Panc1 (cell line): ENCODE measurements around the gene GTF2A1L. TPM values are rescaled to one million over a fixed set of nuclear protein-coding genes. Genes with fewer than 3 reads are reported as not detected.

ENCODE experiments used
- ATAC-seq: fragments of 200-7000 bp; cut with Tn5 transposase; 2 replicates; pipeline ENCODE4 v1.9.1; 2020; ENCODE audit warnings: mild to moderate bottlenecking, moderate library complexity
- BruUV-seq: library from RNA; stranded (reverse); fragments of 400-500 nt; replicated peaks from 2 replicates; lab custom pipeline; 2021; lab: Mats Ljungman, UMichigan
- CTCF ChIA-PET: fragments of 300-600 bp; sonication (Branson Sonifier 250); formaldehyde crosslinking; loops from one replicate; lab custom pipeline; 2022; ENCODE audit warnings: antibody characterized with exemption; lab: Charles Lee
- POLR2A ChIA-PET: fragments of 300-600 bp; sonication (Branson Sonifier 250); formaldehyde crosslinking; loops from one replicate; lab custom pipeline; 2022; ENCODE audit warnings: antibody characterized with exemption; lab: Charles Lee
- DNase-seq: peaks from one replicate; pipeline ENCODE4 v3.0.0-alpha.2; 2010; ENCODE audit warnings: low read depth, low spot score
- H3K27ac ChIP-seq: 2 replicates; pipeline ENCODE4 v1.5.1; 2011; ENCODE audit warnings: mild to moderate bottlenecking, low read length, inconsistent platforms
- H3K27me3 ChIP-seq: fragments of 200-500 bp; sonication (Bioruptor generic); 2 replicates; pipeline ENCODE4 v1.6.0; 2014; ENCODE audit warnings: low read length, inconsistent platforms; ENCODE audit not compliant: control insufficient read depth, insufficient read depth
- H3K36me3 ChIP-seq: fragments of 200-500 bp; sonication (Bioruptor generic); 2 replicates; pipeline ENCODE4 v1.5.1; 2014; ENCODE audit warnings: inconsistent platforms, mild to moderate bottlenecking, low read length, moderate library complexity; ENCODE audit not compliant: control insufficient read depth, insufficient read depth
- H3K4me1 ChIP-seq: 2 replicates; pipeline ENCODE4 v1.5.1; 2011; ENCODE audit warnings: inconsistent platforms, mild to moderate bottlenecking, low read length, moderate library complexity; ENCODE audit not compliant: control insufficient read depth, insufficient read depth
- H3K4me3 ChIP-seq, 2 experiments: 2 replicates each; pipeline ENCODE4 v1.5.1; 2011 to 2012; ENCODE audit warnings: low read depth in 2 of 2, low read length in 2 of 2, mild to moderate bottlenecking in 2 of 2, inconsistent platforms in 1 of 2, moderate library complexity in 1 of 2
- H3K9me3 ChIP-seq: fragments of 200-500 bp; sonication (Bioruptor generic); 2 replicates; pipeline ENCODE4 v1.5.1; 2014; ENCODE audit warnings: low read depth, mild to moderate bottlenecking, inconsistent platforms, low read length, moderate library complexity; ENCODE audit not compliant: control insufficient read depth, insufficient read depth
- POLR2AphosphoS5 ChIP-seq: IDR thresholded peaks from 2 replicates; pipeline ENCODE4 v1.6.1; 2012; ENCODE audit warnings: mild to moderate bottlenecking, low read depth, low read length, moderate library complexity
- SIN3A ChIP-seq: IDR thresholded peaks from 2 replicates; pipeline ENCODE4 v1.6.1; 2012; ENCODE audit warnings: low read depth, mild to moderate bottlenecking, low read length, moderate library complexity, borderline replicate concordance; ENCODE audit not compliant: insufficient read depth
- TCF7L2 ChIP-seq: IDR thresholded peaks from 2 replicates; pipeline ENCODE4 v1.6.1; 2011; ENCODE audit warnings: mild to moderate bottlenecking, low read depth, low read length, inconsistent platforms
- in situ Hi-C: cut with HindIII; loops from 2 replicates; pipeline ENCODE4 v1.10.0; 2016; ENCODE audit warnings: low sequenced_read_pairs, low pct_unique_long_range_greater_than_20kb
- intact Hi-C: fragments of 100-400 bp; cut with micrococcal nuclease; formaldehyde crosslinking; loops from one replicate; pipeline ENCODE4 v1.10.0; 2022; ENCODE audit not compliant: unreplicated experiment
- total RNA-seq: library from RNA; stranded (reverse); gene quantifications from one replicate; pipeline ENCODE4 v1.2.1, GENCODE V29; 2021; ENCODE audit not compliant: unreplicated experiment
- TF ChIP-seq, protein P1 (sequence below): fragments of 450-650 bp; IDR thresholded peaks from 2 replicates; pipeline ENCODE4 v1.5.1; 2017; ENCODE audit warnings: mild to moderate bottlenecking
- TF ChIP-seq, protein P2 (sequence below), 2 experiments: IDR thresholded peaks; 2 replicates each; pipeline ENCODE4 v1.6.1; 2011 to 2012; ENCODE audit warnings: low read depth in 2 of 2, control low read depth in 1 of 2, low read length in 1 of 2, mild to moderate bottlenecking in 1 of 2, moderate library complexity in 1 of 2; ENCODE audit not compliant: insufficient read depth in 1 of 2

Gene GTF2A1L
- total RNA-seq, 1 experiment from 2014 or later: not detected

DNA sequence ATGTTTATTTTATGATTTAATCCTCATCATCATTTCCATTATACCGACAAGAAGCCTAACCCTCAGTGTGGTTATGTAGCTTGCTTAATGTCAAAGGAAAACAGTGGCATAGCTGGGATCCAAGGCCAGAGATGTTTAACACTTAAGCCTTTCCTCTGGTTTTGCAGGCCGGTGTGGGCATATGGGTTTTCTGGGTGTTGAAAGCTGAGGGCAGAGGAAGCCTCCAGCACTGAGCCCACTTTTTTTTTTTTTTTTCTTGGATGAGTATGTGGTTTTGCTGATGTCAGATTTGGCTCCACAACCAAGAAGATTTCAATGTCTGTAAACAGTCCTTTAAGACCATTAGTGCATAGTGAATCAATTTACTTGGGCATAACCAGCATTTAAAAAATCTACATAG lies 96.6 kb downstream of the GTF2A1L start:
- intact Hi-C loops (no loop called here), in situ Hi-C loops (no loop called here)
- no peaks in the 10 kb centered on the region for H3K9me3 ChIP-seq
- BruUV-seq: no TSS peak
- POLR2A ChIA-PET: no interaction called here
- H3K27ac ChIP-seq: no peak overlapping the region
- H3K4me3 ChIP-seq: no peak overlapping the region
- TF ChIP-seq SIN3A: no peak
- no peak for TF ChIP-seq POLR2AphosphoS5
- TF ChIP-seq, protein P1, sequence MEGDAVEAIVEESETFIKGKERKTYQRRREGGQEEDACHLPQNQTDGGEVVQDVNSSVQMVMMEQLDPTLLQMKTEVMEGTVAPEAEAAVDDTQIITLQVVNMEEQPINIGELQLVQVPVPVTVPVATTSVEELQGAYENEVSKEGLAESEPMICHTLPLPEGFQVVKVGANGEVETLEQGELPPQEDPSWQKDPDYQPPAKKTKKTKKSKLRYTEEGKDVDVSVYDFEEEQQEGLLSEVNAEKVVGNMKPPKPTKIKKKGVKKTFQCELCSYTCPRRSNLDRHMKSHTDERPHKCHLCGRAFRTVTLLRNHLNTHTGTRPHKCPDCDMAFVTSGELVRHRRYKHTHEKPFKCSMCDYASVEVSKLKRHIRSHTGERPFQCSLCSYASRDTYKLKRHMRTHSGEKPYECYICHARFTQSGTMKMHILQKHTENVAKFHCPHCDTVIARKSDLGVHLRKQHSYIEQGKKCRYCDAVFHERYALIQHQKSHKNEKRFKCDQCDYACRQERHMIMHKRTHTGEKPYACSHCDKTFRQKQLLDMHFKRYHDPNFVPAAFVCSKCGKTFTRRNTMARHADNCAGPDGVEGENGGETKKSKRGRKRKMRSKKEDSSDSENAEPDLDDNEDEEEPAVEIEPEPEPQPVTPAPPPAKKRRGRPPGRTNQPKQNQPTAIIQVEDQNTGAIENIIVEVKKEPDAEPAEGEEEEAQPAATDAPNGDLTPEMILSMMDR: no peak
- TF ChIP-seq, protein P2, sequence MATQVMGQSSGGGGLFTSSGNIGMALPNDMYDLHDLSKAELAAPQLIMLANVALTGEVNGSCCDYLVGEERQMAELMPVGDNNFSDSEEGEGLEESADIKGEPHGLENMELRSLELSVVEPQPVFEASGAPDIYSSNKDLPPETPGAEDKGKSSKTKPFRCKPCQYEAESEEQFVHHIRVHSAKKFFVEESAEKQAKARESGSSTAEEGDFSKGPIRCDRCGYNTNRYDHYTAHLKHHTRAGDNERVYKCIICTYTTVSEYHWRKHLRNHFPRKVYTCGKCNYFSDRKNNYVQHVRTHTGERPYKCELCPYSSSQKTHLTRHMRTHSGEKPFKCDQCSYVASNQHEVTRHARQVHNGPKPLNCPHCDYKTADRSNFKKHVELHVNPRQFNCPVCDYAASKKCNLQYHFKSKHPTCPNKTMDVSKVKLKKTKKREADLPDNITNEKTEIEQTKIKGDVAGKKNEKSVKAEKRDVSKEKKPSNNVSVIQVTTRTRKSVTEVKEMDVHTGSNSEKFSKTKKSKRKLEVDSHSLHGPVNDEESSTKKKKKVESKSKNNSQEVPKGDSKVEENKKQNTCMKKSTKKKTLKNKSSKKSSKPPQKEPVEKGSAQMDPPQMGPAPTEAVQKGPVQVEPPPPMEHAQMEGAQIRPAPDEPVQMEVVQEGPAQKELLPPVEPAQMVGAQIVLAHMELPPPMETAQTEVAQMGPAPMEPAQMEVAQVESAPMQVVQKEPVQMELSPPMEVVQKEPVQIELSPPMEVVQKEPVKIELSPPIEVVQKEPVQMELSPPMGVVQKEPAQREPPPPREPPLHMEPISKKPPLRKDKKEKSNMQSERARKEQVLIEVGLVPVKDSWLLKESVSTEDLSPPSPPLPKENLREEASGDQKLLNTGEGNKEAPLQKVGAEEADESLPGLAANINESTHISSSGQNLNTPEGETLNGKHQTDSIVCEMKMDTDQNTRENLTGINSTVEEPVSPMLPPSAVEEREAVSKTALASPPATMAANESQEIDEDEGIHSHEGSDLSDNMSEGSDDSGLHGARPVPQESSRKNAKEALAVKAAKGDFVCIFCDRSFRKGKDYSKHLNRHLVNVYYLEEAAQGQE (IDR thresholded peaks at IDR 0.05; ENCODE audit: insufficient read depth in 1 of 2, low read depth in 2 of 2, low read length in 1 of 2): no peak
- no peak for TF ChIP-seq TCF7L2
- CTCF ChIA-PET: no interaction called here
- H3K27me3 ChIP-seq: peaks cover 6% of the 10 kb centered on the region
- DNase-seq (no peak), ATAC-seq (no peak)
- H3K4me1 ChIP-seq: no peaks in the 10 kb centered on the region
- no peaks in the 10 kb centered on the region for H3K36me3 ChIP-seq

DNA sequence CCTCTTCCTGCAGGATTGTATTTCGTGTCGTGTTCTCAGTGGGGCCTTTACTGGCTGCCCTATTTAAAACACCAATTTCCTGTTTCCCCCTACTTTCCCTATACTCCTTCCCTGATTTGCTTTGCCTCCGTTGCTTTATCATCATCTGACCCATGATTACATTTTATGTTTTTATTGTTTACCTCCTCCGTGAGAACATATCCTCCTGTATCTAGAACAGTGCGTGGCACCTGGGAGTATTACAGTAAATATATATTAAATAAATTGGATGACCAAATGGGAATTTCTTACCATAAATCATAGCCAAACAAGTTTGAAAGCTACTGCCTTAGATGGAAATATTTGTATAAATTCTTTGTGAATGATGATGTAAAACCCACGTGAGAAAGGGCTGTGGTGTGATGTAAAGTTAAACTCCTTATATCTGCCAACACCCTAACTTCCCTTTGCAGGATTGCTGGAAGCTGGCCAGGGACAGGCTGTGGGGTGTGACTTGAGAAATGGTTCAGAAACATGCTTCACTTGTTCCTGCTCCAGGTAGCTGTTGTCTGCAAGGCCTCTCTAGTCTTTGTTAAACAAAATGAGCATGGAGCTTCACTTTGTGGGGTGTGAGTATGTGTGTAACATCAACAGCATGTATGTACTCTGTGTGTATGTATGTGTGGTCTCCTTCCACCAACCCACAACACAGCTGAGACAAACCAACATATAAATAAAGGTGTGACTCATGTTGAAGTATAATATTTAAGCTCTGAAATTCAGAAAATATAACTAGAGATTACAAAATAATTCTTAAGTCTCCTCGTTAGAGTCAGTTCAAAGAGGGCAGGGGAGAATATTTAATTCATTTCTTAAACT lies 97.6 kb downstream of the GTF2A1L start:
- Histone ChIP-seq H3K36me3 (no peaks in the 10 kb centered on the region), H3K4me1 (no peaks in the 10 kb centered on the region), H3K9me3 (no peaks in the 10 kb centered on the region), H3K4me3 (no peak overlapping the region), H3K27ac (no peak overlapping the region), H3K27me3 (peaks cover 6% of the 10 kb centered on the region)
- intact Hi-C loops (no loop called here), in situ Hi-C loops (no loop called here)
- CTCF ChIA-PET: no interaction called here
- DNase-seq (no peak), ATAC-seq (no peak)
- POLR2A ChIA-PET: no interaction called here
- no peak for TF ChIP-seq TCF7L2
- TF ChIP-seq, protein P1: no peak
- no peak for TF ChIP-seq POLR2AphosphoS5
- no peak for TF ChIP-seq SIN3A
- TF ChIP-seq, protein P2 (IDR thresholded peaks at IDR 0.05; ENCODE audit: insufficient read depth in 1 of 2, low read depth in 2 of 2, low read length in 1 of 2): no peak
- no TSS peak for BruUV-seq
